Measurements from ENCODE around the gene EFNA1.

DNA sequence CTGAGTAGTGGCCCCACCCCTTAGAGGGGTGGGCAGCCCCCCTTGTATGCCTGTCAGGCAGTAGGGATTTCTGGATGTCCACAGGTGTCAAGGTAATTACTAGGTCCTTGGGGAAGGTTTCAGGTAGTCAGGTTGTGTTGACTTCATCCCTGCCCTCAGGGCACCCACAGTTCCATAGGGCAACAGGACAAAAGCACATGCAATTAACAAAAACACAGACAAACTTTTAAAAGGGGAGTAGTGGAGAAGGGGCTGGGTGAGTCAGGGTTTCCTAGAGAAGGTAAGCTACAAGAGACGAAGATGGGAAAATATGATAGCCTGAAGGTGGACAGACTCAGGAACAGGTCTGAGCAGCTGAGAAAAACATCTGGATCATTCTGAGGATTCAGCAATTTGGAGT, 31.3 kb downstream of the EFNA1 start:
- TF ChIP-seq JUN (CRISPR knock-in tag; IDR thresholded peaks at IDR 0.05) (no peak), KAT7 (CRISPR knock-in tag; IDR thresholded peaks at IDR 0.05; ENCODE audit: borderline replicate concordance) (no peak)

Data from WTC11 (cell line).